ENCODE results near the gene ATF5. TPM values are rescaled to one million over a fixed set of nuclear protein-coding genes. Genes with fewer than 3 reads are reported as not detected.

Gene ATF5
- total RNA-seq, 6 experiments from 2014 or later, result 475 to 1,724 (median 619) TPM

GRCh38 chr19:49973987-49974386 is 45.0 kb downstream of the ATF5 start:
- Histone ChIP-seq H3K9me3 (no peaks in the 10 kb centered on the region), H3K4me1 (no peaks in the 10 kb centered on the region), H3K4me3 (no peak overlapping the region), H3K27me3 (no peaks in the 10 kb centered on the region), H3K36me3 (peaks cover 0 to 2% (median 0%) of the 10 kb centered on the region in 4 donors), H3K27ac (no peak overlapping the region)
- WGBS (ENCODE audit: insufficient coverage, low coverage, low lambda C conversion rate, missing lambda C conversion rate), result 76% methylated on average over 16 of the region's 18 CpGs
- TF ChIP-seq POLR2A (IDR thresholded peaks at IDR 0.05) (no peak), CTCF (IDR thresholded peaks at IDR 0.05) (no peak)
- no peak for DNase-seq
- ATAC-seq, result no peak
- intact Hi-C loops (cut with DNase I), result no loop called here

GRCh38 chr19:49975051-49975450 is 46.0 kb downstream of the ATF5 start:
- Histone ChIP-seq H3K4me1 (no peaks in the 10 kb centered on the region), H3K27me3 (no peaks in the 10 kb centered on the region), H3K4me3 (no peak overlapping the region), H3K9me3 (no peaks in the 10 kb centered on the region), H3K27ac (no peak overlapping the region), H3K36me3 (peaks cover 0 to 2% (median 0%) of the 10 kb centered on the region in 4 donors)
- DNase-seq (no peak), ATAC-seq (no peak)
- 65% methylated on average over 2 of the region's 7 CpGs for WGBS (ENCODE audit: insufficient coverage, low coverage, low lambda C conversion rate, missing lambda C conversion rate)
- TF ChIP-seq POLR2A (IDR thresholded peaks at IDR 0.05) (no peak), CTCF (IDR thresholded peaks at IDR 0.05) (no peak)
- intact Hi-C loops (cut with DNase I), result no loop called here

- no CpG with 5 or more reads among the region's 3 CpGs for WGBS (ENCODE audit: insufficient coverage, low coverage, low lambda C conversion rate, missing lambda C conversion rate)
- intact Hi-C loops (cut with DNase I), result no loop called here
- no peak overlapping the region for H3K27ac ChIP-seq
- no peaks in the 10 kb centered on the region for H3K27me3 ChIP-seq
- peaks cover 0 to 3% (median under 1%) of the 10 kb centered on the region in 4 donors for H3K36me3 ChIP-seq
- TF ChIP-seq POLR2A (IDR thresholded peaks at IDR 0.05) (no peak), CTCF (IDR thresholded peaks at IDR 0.05) (no peak)
- ATAC-seq, result no peak
- no peak for DNase-seq
- H3K4me1 ChIP-seq, result no peaks in the 10 kb centered on the region
- H3K4me3 ChIP-seq, result no peak overlapping the region
- no peaks in the 10 kb centered on the region for H3K9me3 ChIP-seq
These were observed 47.5 kb downstream of the ATF5 start for GRCh38 chr19:49976496-49976895.

GRCh38 chr19:49977076-49977475 is 48.1 kb downstream of the ATF5 start:
- no peak for DNase-seq

More at GRCh38 chr19:49977076-49977475, 48.1 kb downstream of the ATF5 start:
- no peak overlapping the region for H3K4me3 ChIP-seq
- no peaks in the 10 kb centered on the region for H3K9me3 ChIP-seq
- no peaks in the 10 kb centered on the region for H3K27me3 ChIP-seq
- H3K4me1 ChIP-seq, result no peaks in the 10 kb centered on the region
- intact Hi-C loops (cut with DNase I), result no loop called here
- H3K27ac ChIP-seq, result no peak overlapping the region
- WGBS (ENCODE audit: insufficient coverage, low coverage, low lambda C conversion rate, missing lambda C conversion rate), result 88% methylated on average over 6 of the region's 13 CpGs
- TF ChIP-seq CTCF (IDR thresholded peaks at IDR 0.05) (no peak), POLR2A (IDR thresholded peaks at IDR 0.05) (no peak)
- ATAC-seq, result no peak
- peaks cover 0 to 3% (median under 1%) of the 10 kb centered on the region in 4 donors for H3K36me3 ChIP-seq

All from right lobe of liver (tissue), 6 donors.